HG02759 (cell line): ENCODE results near the gene VIPR2.

ENCODE experiments used
- ATAC-seq: cut with Tn5 transposase; IDR thresholded peaks from one replicate; pipeline ENCODE4 v1.9.1; 2021; ENCODE audit warnings: mild to moderate bottlenecking, moderate library complexity; ENCODE audit not compliant: unreplicated experiment

Gene VIPR2

DNA sequence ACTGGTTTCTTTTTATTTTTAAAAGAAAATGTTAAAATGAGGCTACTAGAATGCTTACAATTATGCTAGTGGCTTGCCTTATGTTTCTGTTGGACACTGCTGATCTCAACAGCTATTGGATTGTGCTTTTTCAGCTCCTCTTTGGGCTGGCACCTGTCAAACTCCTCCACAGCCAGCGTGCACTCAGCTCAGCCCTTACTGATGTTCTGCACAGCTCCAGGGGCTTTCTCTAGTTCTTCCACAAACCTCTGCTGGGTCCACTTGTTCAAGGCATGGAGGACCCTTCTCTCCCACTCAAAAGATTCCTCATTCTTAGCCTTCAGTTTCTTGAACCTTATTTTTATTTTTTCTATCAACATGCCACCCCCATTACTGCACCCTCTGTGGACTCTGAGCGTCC is 96.0 kb downstream of the VIPR2 start:
- no peak for ATAC-seq

DNA sequence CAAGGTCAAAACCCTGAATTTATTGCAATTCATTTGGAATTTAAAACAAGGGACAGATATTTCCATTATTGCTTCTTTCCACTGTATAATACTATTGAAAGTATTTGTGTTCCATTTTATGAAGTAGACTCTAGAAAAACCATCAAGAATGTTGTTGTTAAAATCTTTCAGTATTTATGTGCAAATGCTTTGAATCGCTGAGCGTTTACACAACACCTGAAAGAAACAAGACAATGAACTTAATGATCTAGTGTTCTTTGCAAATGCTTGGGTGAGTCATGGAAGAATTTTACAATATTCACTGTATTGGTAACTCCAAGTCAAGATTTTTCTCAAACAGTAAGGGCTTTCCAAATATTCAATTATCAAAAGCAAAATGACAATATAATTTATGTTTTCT is 97.1 kb downstream of the VIPR2 start:
- ATAC-seq, result no peak

GRCh38 chr7:159046300-159046699 is 98.4 kb downstream of the VIPR2 start:
- ATAC-seq, result no peak

GRCh38 chr7:159045839-159046238 is 98.8 kb downstream of the VIPR2 start:
- ATAC-seq, result no peak

DNA sequence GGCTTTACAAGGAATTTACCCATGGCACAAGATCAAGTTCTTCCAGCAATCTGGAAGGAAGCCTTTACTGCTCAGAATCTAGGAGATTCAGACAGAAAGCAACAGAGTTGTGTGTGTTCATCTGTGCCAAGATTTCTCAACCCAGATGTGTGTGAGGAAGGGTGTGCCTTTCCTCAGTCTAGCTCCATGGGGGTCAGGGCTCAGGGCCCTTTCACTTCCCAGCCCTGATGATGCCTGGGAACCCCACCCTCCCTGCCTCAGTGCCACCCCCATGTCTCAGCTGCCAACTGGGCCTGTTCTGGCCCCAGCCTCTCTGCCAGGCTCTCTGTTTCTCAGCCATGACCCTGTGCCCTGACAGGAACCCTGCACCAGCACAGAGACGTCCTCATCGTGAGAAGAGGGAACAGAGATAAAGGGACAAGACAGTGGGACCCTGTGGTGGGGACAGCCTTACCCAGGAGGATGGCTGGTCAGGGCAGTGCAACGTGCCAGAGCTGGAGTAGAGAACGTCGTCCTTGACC is 102.0 kb downstream of the VIPR2 start:
- no peak for ATAC-seq

DNA sequence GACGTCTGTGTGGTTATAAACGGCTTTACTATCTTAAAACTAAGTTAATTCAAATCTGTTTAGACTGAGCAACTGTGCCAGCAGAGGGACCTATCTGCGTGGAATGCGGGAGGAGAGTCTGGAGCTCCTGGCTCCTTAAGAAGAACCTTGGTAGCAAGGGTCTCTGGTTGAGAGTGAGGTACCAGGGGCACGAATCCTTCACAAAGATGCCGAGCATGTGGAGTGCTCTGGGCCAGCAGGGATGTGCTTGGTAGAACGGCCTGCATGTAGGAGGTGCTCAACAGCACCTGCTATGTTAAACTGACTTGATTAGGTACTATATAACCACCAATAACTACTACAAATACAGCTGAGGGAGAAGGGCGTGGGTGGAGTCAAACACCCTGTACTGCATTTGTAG is 102.6 kb downstream of the VIPR2 start:
- no peak for ATAC-seq

- ATAC-seq, result no peak
Measured at GRCh38 chr7:159040912-159041711, 103.6 kb downstream of the VIPR2 start.

DNA sequence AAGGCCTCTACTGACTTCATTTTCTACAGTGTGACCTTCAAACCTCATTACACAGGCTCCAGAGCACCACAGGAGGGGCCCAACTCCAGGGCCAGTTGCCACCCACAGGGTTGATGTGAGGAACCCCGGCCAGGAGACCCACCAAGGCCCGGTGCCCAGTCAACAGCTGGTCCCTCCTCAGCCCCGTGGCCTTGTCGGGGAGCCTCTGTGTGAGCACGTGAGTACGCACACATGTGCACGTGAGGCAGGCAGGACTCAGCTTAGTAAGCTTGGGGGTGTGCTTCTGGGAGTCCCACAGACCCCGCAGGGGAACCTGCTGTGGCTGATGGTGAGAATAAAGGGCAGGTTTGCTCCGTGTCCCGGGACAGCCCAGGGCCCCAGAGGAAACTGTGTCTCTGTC is 104.5 kb downstream of the VIPR2 start:
- no peak for ATAC-seq

- ATAC-seq, result no peak
Measured at GRCh38 chr7:159039716-159040115, 105.0 kb downstream of the VIPR2 start.

DNA sequence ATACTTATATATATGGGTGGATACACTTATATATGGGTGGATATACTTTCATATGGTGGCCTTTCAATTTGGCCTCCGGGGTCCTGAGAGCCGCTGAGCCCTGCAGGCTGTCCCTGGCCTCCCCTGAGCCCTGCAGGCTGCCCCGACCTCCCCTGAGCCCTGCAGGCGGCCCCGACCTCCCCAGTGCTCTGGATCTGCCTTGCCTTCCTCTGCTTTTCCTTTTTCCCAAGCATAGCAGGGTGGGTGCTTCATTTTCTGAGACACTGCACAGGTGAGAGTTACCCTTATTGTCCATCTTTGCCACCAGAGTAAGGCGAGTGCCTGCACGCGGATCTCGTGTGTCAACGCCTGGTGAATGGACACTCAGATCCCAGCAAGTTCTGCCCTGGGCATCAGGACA is 106.6 kb downstream of the VIPR2 start:
- ATAC-seq, result no peak

- ATAC-seq, result no peak
Measured at GRCh38 chr7:159036916-159037605, 107.6 kb downstream of the VIPR2 start.

DNA sequence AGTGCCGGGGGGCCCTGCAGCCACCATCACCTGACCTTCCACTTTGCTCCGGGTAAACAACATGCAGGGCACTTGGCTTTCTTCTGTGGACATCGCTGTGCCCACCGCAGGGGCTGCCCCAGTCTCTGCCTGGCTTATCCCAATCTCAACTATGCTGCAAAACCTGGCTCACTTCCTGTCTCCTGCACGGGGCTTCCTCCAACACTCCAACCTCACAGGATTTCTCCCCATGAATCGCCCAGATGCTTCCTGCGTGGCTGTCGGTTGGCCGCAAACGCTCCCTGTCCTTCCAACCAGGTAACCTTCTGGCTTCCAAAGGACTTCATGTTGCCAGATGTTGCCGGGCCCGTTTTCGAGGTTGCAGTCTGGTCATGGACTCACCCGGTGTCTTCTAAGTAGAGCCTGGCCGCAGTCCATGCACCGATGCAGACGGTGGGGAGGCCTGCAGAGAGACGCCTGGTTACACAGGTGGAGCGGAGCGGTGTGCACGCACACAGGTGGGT is 109.0 kb downstream of the VIPR2 start:
- no peak for ATAC-seq

DNA sequence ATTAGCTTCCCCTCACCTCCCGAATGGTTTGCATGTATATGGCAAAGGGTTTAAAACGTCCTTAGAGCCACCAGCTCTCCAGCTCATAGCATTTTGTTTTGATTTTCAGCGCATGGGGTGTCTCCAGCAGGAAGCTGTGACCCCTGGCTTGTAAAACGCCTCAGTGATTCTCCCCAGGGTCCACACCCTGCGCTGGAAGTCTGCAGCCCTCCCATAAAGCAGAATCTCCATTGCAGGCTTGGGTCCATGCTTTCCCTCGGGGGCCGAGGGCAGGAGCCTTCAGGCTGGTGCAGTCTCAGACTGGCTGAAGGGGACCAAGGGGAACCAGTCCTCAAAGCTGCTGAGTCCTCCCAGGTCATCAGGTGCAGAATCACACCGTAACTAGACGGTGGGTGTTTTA is 109.7 kb downstream of the VIPR2 start:
- no peak for ATAC-seq

GRCh38 chr7:159034394-159034793 is 110.3 kb downstream of the VIPR2 start:
- ATAC-seq, result no peak

DNA sequence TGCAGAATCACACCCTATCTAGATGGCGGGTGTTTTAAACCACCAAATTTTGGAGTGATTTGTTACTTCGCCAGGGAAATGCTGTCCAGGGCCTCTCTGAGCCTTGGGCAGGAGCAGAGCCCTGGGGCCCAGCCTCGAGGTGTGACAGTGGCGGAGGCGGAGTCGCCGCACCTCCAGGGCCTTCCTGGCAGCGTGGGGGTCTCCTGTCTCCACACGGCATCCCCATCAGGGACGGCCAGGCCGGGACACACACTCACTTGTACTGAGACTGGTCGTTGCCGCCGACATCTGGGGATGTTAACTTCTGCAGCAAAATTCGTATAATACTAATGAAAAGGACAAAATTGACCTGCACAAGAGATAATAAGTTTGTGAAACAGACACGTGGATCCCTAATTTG is 110.7 kb downstream of the VIPR2 start:
- no peak for ATAC-seq

GRCh38 chr7:159033473-159033825 is 111.2 kb downstream of the VIPR2 start:
- ATAC-seq, result no peak

DNA sequence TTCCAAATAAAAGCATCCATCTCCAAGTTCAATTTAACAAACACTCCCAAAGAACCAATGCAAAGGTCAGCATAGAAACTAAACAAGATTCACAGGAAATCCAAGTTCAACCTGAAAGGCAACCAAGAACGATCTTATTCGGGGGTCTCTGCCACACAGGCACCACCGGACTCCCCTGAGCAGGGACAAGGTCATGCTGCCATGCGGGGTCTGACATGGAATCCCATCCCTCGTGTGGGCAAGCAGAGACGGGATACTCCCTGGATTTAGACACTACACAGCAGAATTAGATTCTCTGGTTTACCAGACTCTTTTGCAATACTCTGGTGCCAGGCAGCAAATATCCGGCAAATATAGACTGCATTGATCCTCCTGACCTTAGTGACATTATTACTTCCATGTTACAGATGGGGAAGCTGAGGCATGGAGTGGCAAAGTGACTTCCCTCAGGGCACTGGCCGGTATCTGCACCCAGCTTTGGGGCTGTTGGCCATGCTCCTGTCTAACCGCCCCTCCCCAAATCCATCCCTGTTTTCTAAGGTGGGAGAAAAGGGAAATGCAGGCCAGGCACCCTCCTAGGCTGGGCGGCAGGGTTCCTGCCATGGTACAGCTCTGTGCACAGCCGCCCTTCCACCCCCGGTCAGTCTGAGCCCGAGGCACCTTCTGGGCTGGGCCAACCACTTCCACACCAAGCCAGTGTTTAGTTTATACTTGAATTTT is 111.8 kb downstream of the VIPR2 start:
- no peak for ATAC-seq

- no peak for ATAC-seq
Measured at GRCh38 chr7:159032322-159032721, 112.3 kb downstream of the VIPR2 start.

DNA sequence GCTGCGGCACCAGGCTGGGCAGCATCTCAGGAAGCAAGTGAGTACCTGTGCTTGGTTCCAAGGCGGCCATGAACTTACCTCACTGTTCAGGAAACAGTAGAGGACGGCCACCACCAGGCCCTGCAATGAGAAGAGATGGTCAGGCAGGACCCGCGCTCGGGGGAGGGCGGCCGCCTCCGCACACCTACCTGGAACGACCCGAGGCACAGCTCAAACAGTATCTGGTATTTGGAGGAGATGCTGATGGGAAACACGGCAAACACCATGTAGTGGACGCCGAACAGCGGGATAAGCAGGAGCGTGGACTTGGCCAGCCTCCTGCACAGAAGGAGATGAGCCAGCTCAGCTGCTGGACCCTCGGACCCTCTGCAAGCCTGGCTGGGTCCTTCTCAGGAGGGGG is 112.9 kb downstream of the VIPR2 start:
- ATAC-seq, result no peak

DNA sequence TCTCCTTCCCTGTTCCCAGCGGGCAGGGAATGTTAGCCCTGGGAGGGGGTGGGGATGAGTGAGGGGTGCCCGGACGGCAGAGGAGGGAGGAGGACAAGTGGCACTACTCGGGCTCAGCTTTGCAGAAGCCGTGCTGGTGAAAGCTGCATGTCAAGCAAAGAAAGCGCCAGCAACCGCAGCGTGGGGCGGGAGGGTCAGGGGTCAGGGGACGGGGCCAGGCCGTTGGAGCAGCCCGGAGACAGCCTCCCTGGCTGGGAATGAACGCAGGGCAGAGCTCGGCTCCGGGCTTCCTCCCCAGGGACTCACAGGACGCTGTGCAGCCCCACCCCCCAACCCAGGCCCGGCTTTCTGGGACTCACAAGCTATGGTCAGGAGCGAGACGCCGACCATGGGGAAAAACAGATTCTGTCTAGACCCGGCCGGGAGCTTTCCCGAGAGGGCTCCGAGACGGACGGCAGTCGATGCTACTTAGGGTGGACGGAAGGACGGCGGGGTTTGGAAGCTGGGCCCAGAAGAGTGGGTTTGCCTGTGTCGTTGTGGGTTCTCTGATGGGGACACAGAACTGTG is 113.4 kb downstream of the VIPR2 start:
- ATAC-seq, result no peak

- no peak for ATAC-seq
Measured at GRCh38 chr7:159030490-159031134, 114.1 kb downstream of the VIPR2 start.
